ENCODE measurements around the gene PRKG1. TPM values are rescaled to one million over a fixed set of nuclear protein-coding genes. Genes with fewer than 3 reads are reported as not detected.

PRKG1 gene
- total and polyA plus RNA-seq, 7 donors: 4.5 to 49.0 (median 31.7) TPM

- ATAC-seq: no peak
- Histone ChIP-seq H3K4me1 (peaks cover 23% of the 10 kb centered on the region), H3K9me3 (no peaks in the 10 kb centered on the region), H3K27me3 (ENCODE audit: insufficient read depth in 3 of 3, low read length in 2 of 3) (no peaks in the 10 kb centered on the region), H3K4me3 (no peak overlapping the region), H3K36me3 (ENCODE audit: insufficient read depth in 1 of 2, low read depth in 1 of 2) (no peaks in the 10 kb centered on the region), H3K27ac (no peak overlapping the region)
- WGBS, 3 donors: 95 to 97% (median 97%) methylated on average over 6 of the region's 6 CpGs
- TF ChIP-seq CTCF (IDR thresholded peaks at IDR 0.05): no peak
- intact Hi-C loops (cut with DNase I): no loop called here
- no peak for DNase-seq
Observed at GRCh38 chr10:51406581-51406980, 332.3 kb downstream of the PRKG1 start.

GRCh38 chr10:51416494-51416893 lies 342.2 kb downstream of the PRKG1 start:
- Histone ChIP-seq H3K27me3 (ENCODE audit: insufficient read depth in 3 of 3, low read length in 2 of 3) (no peaks in the 10 kb centered on the region), H3K9me3 (no peaks in the 10 kb centered on the region), H3K27ac (no peak overlapping the region), H3K4me3 (no peak overlapping the region), H3K36me3 (ENCODE audit: insufficient read depth in 1 of 2, low read depth in 1 of 2) (no peaks in the 10 kb centered on the region), H3K4me1 (peaks cover 10% of the 10 kb centered on the region)
- intact Hi-C loops (cut with DNase I): no loop called here
- no peak for TF ChIP-seq CTCF (IDR thresholded peaks at IDR 0.05)
- ATAC-seq: peak in 3 of 4 donors; percentile 42 to 64 (median 50)
- no peak for DNase-seq
- WGBS, 3 donors: 70 to 84% (median 77%) methylated on average over 4 of the region's 4 CpGs

- intact Hi-C loops (cut with DNase I): loop anchor here (5.0 to 10.0 kb wide), 3 partner anchors 345 to 425 kb away; partner anchors contain the start of gene PRKG1 (in 2 of the 2)
- TF ChIP-seq CTCF (IDR thresholded peaks at IDR 0.05): no peak
- Histone ChIP-seq H3K4me1 (peaks cover 31% of the 10 kb centered on the region), H3K9me3 (no peaks in the 10 kb centered on the region), H3K4me3 (no peak overlapping the region), H3K27me3 (ENCODE audit: insufficient read depth in 3 of 3, low read length in 2 of 3) (no peaks in the 10 kb centered on the region), H3K36me3 (ENCODE audit: insufficient read depth in 1 of 2, low read depth in 1 of 2) (no peaks in the 10 kb centered on the region), H3K27ac (peak overlapping the region; percentile 7)
- DNase-seq (no peak), ATAC-seq (peak in 2 of 4 donors; percentile 67 to 70)
- 39 to 54% (median 48%) methylated on average over 3 of the region's 3 CpGs for WGBS, 3 donors
Observed at GRCh38 chr10:51419196-51420093, 345.2 kb downstream of the PRKG1 start.

- peak; percentile 67 to 85 (median 84) for ATAC-seq
- intact Hi-C loops (cut with DNase I): loop anchor here (5.0 to 10.0 kb wide), 3 partner anchors 347 to 427 kb away; partner anchors contain the start of gene PRKG1 (in 2 of the 2)
- Histone ChIP-seq H3K4me1 (peaks cover 29% of the 10 kb centered on the region), H3K36me3 (ENCODE audit: insufficient read depth in 1 of 2, low read depth in 1 of 2) (no peaks in the 10 kb centered on the region), H3K4me3 (no peak overlapping the region), H3K27me3 (ENCODE audit: insufficient read depth in 3 of 3, low read length in 2 of 3) (no peaks in the 10 kb centered on the region), H3K27ac (peak overlapping the region; percentile 56), H3K9me3 (no peaks in the 10 kb centered on the region)
- TF ChIP-seq CTCF (IDR thresholded peaks at IDR 0.05): no peak
- WGBS, 3 donors: 36 to 56% (median 38%) methylated on average over 1 of the region's 1 CpG
- DNase-seq: no peak
Observed at GRCh38 chr10:51421853-51422252, 347.6 kb downstream of the PRKG1 start.
